Measurements from ENCODE around the gene NISCH. TPM values are rescaled to one million over a fixed set of nuclear protein-coding genes. Genes with fewer than 3 reads are reported as not detected.

Gene NISCH
- total RNA-seq, 3 donors from 2014 or later: 67.7 to 119 (median 108) TPM

DNA sequence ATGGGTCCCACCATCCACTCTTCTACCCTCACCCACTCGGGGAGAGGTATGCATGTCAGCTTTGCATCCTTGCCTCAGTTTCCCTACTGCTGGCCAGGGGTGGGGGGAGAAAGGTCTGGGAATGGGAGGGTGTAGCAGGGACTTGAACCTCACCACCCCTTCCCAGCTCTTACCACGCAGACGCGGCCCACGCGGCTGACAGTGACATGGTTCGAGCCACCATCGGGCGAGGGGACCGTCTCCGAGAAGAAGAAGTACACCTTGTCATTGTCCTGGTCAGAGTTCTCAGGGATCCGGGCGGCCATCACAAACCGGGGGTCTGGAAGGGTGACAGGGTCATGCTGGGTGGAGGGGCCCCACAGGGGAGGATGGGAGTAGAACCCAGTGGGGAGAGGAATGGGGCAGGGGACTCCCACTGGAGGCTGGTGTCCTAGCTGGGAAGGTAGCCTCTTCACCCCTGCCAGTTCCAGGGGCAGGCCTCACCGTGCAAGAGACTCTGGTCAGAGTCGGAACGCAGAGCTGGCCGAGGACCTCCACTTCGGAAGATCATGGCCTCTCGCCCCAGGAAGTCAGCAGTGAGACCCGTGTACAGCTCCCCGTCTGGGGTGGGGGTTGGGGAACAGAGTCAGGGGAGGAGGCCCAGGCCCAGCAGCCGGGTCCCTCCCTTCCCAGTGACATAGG, 14.2 kb upstream of the NISCH start:
- Histone ChIP-seq H3K9me3 (no peaks in the 10 kb centered on the region), H3K4me3 (peak overlapping the region in 1 of 3 donors; percentile 52), H3K36me3 (no peaks in the 10 kb centered on the region), H3K4me1 (peaks cover 0 to 5% of the 10 kb centered on the region in 2 donors), H3K27ac (peak overlapping the region in 1 of 2 donors; percentile 66), H3K27me3 (no peaks in the 10 kb centered on the region)
- intact Hi-C loops (cut with DNase I; ENCODE audit: low total_unique reads): no loop called here
- no peak for DNase-seq (ENCODE audit: low spot score in 2 of 2)
- TF ChIP-seq POLR2AphosphoS5 (IDR thresholded peaks at IDR 0.05) (no peak), POLR2A (IDR thresholded peaks at IDR 0.05) (no peak)
- TF ChIP-seq, protein P1, sequence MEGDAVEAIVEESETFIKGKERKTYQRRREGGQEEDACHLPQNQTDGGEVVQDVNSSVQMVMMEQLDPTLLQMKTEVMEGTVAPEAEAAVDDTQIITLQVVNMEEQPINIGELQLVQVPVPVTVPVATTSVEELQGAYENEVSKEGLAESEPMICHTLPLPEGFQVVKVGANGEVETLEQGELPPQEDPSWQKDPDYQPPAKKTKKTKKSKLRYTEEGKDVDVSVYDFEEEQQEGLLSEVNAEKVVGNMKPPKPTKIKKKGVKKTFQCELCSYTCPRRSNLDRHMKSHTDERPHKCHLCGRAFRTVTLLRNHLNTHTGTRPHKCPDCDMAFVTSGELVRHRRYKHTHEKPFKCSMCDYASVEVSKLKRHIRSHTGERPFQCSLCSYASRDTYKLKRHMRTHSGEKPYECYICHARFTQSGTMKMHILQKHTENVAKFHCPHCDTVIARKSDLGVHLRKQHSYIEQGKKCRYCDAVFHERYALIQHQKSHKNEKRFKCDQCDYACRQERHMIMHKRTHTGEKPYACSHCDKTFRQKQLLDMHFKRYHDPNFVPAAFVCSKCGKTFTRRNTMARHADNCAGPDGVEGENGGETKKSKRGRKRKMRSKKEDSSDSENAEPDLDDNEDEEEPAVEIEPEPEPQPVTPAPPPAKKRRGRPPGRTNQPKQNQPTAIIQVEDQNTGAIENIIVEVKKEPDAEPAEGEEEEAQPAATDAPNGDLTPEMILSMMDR (IDR thresholded peaks at IDR 0.05): no peak

DNA sequence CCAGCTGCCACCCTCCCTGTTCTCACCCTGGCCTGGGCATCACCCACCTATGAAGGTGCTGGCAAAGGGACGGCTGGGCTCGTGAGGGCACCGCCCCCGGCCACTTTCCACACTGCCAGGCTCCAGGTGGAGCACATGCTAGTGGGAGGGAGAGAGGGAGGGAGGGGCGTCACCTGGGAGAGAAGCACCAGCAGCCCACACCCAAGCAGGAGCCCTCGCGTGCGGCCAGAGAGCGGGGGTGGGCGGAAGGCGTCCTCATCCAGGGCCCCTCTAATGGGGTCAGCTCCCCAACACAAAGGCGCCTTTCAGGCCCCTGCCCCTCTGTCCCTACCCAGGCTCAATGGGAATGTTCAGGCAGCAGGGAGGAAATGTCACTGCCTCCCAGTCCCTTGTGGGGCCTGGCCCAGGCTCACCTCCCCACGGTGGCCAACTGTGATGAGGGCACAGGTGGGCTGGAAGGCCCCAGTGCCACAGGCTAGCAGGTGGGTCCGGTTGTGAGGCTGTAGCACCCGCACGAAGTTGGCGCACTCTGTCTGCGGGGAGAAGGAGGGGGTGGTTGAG, 13.6 kb upstream of the NISCH start:
- H3K27ac ChIP-seq: peak overlapping the region in 1 of 2 donors; percentile 66
- H3K4me3 ChIP-seq: peak overlapping the region in 1 of 3 donors; percentile 52
- intact Hi-C loops (cut with DNase I; ENCODE audit: low total_unique reads): no loop called here
- no peak for DNase-seq (ENCODE audit: low spot score in 2 of 2)
- no peaks in the 10 kb centered on the region for H3K36me3 ChIP-seq
- TF ChIP-seq, protein P1 (IDR thresholded peaks at IDR 0.05): no peak
- TF ChIP-seq POLR2AphosphoS5 (IDR thresholded peaks at IDR 0.05) (no peak), POLR2A (IDR thresholded peaks at IDR 0.05) (no peak)
- no peaks in the 10 kb centered on the region for H3K27me3 ChIP-seq
- peaks cover 0 to 5% of the 10 kb centered on the region in 2 donors for H3K4me1 ChIP-seq
- H3K9me3 ChIP-seq: no peaks in the 10 kb centered on the region

DNA sequence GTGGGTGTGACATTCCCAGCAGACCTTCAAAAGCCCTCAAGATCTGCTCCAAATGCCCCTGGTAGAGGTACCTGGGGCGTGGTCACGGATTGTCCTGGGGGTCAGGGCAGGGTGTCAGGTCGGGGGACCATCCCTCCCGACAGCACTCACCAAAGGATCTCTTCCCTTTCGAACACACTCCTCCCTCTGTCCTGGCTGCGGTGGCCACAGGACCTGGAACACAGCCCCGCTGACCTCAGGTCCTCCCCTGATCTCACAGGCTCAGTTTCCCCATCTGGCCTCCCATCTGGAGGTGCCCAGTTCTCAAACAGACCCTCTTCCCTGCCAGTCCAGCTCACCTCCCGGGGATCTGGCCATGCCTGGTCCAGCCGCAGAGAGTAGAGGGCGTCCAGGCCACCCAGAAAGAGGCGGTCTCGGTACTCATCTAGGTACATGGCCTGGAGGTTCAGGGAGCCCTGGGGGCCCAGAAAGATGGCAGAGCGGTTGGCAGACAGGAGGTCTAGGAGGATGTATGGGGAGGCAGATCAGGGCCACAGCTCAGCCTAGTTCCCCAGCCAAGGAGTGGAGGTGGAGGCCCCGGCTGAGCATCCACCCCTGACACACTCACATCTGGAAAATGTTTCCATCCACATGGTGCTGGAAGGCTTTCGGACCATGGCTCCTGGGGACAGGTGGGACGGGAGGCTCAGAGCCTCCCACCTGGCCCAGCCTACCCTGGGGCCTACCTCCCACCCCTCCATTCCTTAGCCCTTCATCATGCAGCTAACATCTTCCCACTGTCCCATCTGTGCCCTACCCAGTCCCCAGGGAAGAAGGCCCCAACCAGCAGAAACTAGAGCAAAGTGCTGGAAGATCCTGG, 12.8 kb upstream of the NISCH start:
- TF ChIP-seq POLR2AphosphoS5 (IDR thresholded peaks at IDR 0.05): no peak
- no peak for TF ChIP-seq POLR2A (IDR thresholded peaks at IDR 0.05)
- TF ChIP-seq, protein P1 (IDR thresholded peaks at IDR 0.05): no peak
- intact Hi-C loops (cut with DNase I; ENCODE audit: low total_unique reads): no loop called here
- Histone ChIP-seq H3K9me3 (no peaks in the 10 kb centered on the region), H3K4me1 (no peaks in the 10 kb centered on the region), H3K36me3 (no peaks in the 10 kb centered on the region), H3K4me3 (peak overlapping the region in 2 of 3 donors; percentile 26 to 52), H3K27ac (peak overlapping the region in 1 of 2 donors; percentile 66), H3K27me3 (no peaks in the 10 kb centered on the region)
- DNase-seq (ENCODE audit: low spot score in 2 of 2): no peak

DNA sequence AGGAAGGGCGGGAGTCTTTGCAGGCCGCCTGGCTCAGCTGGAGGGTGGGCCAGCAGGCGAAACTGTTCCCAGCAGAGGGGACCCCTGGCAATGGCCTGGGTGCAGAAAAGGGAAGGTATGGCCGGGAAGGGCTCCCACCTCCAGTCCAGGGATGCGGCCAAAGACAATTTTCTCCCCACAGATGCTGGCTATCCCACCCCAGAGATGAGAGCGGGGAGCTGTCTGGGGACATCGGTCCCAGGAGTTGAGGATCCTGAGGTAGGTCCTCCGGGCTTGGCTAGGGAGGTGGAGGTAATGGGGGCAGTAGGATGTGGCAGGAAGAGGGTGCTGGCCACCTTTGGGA, 12.2 kb upstream of the NISCH start:
- peak overlapping the region in 1 of 2 donors; percentile 66 for H3K27ac ChIP-seq
- peak overlapping the region in 2 of 3 donors; percentile 26 to 52 for H3K4me3 ChIP-seq
- no peak for TF ChIP-seq POLR2A (IDR thresholded peaks at IDR 0.05)
- no peak for TF ChIP-seq POLR2AphosphoS5 (IDR thresholded peaks at IDR 0.05)
- TF ChIP-seq, protein P1 (IDR thresholded peaks at IDR 0.05): no peak

More for the DNA sequence above, 12.2 kb upstream of the NISCH start:
- no peak for DNase-seq (ENCODE audit: low spot score in 2 of 2)
- Histone ChIP-seq H3K27me3 (no peaks in the 10 kb centered on the region), H3K36me3 (no peaks in the 10 kb centered on the region), H3K9me3 (no peaks in the 10 kb centered on the region), H3K4me1 (no peaks in the 10 kb centered on the region)
- intact Hi-C loops (cut with DNase I; ENCODE audit: low total_unique reads): no loop called here

Data from breast epithelium (tissue), 4 donors.